Right kidney (tissue), 1 donor: Measurements from ENCODE around the gene COX19.
"Not testable (repeated sequence)": the region's sequence is repeated elsewhere in the genome, so short reads cannot be mapped to it uniquely, and the experiment has no call there.

Experiments used
- DNase-seq: peaks from one replicate; pipeline ENCODE4 v3.0.0-alpha.2; 2016

Gene COX19

DNA sequence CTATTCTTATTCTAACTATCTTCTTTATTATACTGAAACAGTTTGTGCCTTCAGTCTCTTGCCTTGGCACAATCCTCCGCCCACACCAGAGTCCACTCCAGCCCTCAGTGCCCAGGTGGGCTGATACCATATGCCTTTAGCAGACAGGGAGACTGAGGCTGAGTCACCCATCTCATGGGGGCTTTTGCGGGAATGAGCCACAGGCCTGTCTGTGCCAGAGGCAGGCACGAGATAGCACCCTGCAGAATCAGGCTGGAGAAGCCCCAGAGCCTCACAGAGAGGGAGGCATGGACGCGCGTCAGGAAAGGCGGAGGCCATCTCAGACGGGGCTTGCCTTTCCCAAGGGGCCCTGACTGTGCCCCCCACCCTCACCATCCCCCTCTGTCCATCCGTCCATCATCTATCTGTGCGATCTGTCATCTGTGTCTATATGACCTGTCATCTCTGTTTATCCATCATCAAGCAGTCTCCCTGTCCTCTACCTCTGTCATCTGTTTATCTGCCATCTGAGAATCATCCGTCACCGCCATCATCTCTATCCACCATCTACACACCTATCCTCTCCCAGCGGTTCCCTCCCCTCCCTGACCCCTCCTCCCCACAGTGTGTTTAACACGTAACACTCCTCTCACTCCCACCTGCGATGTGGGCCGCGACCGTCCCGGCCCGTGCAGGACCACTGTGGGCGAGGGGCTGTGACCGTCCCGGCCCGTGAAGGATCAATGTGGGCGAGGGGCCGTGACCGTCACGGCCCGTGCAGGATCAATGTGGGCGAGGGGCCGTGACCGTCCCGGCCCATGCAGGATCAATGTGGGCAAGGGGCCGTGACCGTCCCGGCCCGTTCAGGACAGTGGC, 13.6 kb downstream of the COX19 start:
- DNase-seq = no peak

DNA sequence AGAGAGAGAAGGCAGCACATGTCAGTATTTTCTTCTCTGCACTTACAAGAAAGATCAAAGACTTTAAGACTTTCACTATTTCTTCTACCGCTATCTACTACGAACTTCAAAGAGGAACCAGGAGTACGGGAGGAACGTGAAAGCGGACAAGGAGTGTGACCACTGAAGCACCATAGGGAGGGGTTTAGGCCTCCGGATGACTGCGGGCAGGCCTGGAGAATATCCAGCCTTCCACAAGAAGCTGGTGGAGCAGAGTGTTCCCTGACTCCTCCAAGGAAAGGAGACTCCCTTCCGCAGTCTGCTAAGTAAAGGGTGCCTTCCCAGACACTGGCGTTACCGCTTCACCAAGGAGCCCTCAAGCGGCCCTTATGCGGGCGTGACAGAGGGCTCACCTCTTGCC, 14.4 kb downstream of the COX19 start:
- DNase-seq = not testable (repeated sequence)

DNA sequence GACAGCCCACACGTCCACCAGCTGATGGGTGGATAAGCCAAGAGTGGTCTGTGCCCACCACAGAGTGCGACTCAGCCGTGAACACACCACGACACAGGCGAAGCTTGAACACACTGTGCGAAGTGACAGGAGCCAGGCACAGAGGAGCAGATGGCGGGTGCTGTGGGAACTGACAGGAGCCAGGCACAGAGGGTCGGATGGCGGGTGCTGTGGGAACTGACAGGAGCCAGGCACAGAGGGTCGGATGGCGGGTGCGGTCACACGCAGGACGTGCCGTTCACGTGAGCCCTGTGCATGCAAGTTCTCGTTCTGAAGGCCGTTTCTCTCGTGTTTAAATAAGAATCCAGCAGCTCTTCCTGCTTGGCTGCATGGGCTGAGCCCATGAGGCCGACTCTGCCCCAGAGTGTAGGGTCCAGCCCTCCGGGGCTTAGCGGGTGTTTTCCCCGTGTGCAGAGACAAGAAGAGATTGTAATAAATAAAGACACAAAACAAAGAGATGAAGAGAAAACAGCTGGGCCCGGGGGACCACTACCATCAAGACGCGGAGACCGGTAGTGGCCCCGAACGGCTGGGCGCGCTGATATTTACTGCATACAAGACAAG, 15.0 kb downstream of the COX19 start:
- DNase-seq = no peak

DNA sequence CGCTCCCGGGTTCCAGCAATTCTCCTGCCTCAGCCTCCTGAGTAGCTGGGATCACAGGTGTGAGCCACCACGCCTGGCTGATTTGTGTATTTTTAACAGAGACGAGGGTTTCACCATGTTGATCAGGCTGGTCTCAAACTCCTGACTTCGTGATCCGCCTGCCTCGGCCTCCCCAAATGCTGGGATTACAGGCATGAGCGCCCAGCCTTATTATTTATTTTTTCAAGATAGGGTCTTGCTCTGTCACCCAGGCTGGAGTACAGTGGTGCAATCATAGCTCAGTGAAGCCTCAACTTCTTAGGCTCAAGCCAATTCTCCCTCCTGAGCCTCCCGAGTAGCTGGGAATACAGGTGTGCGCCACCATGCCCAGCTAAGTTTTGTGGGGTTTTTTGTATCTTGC, 15.6 kb downstream of the COX19 start:
- not testable (repeated sequence) for DNase-seq

DNA sequence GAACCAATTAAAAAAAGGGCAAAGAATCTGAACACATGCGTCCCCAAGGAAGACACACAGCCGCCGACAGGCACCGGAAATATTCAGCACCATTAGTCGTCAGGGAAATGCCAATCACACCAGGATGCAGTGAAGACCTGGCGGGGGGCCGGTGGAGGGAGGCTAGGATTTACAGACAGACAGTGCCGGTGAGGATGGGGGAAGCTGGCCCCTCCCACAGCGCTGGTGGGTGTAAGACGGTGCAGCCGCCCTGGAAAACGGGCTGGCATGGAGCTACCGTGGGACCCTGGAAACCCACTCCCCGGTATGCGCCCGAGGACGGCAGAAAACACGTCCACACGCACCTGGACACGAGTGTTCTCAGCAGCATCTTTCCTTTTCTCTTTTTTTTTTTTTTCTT, 16.1 kb downstream of the COX19 start:
- DNase-seq = no peak

DNA sequence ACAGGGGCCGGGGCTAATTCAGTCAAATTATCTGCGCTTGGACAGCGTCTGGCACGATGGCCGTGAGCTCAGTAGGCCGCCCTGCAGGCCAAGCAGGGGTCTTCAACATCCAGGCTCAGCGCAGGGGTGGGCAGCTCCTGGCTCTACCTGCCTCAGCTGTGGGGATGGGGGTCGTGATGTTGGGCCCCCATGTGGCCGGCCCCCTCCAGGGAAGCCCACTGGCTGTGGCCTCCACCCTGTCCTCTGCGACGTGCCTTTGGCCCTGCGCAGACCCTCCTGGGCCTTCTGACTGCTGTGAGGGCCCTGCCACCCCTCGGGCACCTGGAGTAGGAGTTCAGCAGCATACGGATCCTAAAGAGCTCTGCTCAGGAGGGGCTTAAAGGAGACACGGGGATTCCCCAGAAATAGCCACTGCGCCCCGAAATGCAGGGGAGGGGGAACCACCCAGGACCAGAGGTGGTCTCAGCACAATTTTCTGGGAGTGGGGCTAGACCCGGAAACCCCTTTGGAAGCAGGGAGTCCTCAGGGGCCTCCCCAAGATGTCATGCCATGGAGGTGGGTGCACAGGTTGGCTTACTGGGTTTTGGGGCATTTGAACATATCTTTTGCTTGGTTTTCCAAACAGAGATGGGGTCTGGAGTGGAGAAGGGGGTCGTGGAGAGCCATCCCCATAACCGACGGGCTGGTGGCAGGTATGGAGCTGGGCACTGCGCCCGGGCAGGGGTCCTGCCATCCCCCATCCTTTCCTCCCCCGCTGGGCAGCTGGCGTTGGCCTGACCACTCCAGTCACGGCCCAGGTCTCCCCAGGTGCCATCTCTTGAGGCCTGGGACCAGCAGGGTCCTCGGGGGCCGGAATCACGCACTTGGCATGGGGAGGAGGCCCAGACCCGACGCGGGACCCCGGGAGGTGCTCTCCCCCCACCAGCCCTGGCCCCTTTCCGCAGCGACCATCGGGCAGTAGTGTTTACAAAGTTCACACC, 16.8 kb downstream of the COX19 start:
- DNase-seq = no peak

DNA sequence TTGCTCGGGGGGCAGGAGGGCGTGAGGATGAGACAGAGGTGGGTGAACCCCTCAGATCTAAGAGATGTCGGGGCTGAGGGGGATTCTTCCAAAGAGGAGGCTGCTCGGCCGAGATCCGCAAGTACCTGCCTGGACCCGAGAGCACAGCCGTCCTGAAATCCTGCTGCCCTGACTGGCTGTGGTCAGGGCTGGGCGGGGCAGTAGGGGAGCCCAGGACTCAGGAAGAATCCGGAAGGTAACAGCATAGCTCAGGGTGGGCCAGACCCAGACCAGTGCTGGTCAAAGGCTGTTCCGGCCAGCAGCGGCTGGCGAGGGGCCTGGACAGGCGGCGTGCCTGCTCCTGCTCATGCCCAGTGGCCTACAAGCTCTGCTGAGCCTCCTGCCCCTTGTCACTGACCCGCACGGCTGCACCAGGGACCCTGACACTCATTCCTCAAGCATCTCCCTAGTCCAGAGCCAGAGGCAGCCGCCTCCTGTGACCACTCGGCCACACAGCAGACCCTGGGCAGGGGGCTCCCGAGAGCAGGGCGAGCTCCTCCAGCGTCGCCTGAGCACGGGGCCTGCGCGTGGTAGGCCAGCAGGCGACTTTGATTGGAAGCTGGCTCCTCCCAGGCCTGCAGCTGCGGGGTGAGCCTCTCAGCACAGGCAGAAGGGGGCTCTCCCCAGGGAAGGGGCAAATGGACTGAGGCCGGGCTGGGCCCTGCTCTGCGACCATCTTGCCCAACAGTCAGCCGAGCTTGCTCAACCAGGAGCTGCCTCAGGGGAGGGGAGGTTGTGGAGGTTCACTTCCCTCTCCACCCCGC, 17.7 kb downstream of the COX19 start:
- DNase-seq = no peak

DNA sequence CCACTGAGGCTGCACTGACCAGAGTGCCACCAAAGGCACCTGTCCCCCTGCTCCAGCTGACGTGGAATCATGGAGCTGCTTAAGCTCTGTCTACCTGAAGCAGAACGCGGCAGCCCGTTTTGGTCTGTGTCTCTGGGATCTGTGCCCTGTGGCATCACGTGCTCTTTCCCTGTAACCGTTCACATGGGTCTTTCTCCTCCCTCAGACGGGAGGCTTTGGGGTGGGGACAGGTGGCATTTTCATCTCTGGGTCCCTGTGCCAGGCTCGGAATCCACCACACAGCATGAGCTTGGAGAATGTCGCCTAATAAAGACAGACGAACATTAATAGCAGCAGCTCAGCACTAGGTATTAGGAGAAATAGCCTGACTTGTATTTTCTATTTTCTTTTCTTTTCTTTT, 19.3 kb downstream of the COX19 start:
- no peak for DNase-seq

DNA sequence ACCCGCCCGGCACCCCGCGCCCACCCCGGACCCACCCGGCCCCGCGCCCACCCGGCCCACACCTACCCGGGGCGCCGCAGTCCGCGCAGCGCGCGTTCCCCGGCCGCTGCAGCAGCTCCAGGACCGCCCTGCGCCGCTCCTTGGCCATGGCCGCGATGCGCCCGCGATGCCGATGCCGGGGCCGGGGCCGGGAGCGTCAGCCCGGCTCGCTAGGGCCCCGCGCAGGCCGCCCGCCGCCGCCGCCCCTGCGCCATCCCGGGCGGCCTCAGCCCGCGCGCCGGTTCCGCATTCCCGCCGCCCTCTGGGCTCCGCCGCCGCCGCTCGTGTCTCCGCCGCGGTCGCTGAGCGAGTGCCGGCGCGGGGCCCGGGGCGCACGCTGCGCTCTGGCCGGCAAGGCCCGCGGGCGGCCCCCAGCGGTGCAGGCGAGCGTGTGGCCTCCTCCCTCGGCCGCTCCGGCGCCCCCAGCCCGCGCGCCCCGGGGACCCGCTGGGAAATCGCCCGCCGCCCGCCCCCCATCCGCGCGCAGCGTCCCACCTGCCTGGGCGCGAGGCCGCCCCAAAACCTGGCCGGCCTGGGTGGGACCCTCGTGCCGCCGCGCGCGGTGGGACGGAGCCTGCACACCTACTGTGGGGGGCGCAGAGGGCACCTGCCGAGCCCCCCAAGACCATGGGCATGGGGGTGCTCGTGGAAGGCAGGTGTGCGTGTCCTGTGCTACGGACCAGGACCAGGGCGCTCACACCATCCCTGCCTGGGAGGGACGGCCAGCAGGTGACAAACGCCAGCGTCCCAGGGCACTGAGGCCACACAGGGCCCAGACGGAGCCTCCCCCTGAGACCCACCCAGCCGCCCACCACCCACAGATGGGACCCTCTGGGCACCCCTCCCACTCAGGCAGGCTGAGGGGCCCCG, 20.8 kb downstream of the COX19 start, which contains the start of gene ADAP1:
Gene ADAP1, minus strand, starts transcription at position 351 of the 909 bp plus-strand sequence. Its CDS starts 203 bp downstream, at position 148.
- DNase-seq = no peak

DNA sequence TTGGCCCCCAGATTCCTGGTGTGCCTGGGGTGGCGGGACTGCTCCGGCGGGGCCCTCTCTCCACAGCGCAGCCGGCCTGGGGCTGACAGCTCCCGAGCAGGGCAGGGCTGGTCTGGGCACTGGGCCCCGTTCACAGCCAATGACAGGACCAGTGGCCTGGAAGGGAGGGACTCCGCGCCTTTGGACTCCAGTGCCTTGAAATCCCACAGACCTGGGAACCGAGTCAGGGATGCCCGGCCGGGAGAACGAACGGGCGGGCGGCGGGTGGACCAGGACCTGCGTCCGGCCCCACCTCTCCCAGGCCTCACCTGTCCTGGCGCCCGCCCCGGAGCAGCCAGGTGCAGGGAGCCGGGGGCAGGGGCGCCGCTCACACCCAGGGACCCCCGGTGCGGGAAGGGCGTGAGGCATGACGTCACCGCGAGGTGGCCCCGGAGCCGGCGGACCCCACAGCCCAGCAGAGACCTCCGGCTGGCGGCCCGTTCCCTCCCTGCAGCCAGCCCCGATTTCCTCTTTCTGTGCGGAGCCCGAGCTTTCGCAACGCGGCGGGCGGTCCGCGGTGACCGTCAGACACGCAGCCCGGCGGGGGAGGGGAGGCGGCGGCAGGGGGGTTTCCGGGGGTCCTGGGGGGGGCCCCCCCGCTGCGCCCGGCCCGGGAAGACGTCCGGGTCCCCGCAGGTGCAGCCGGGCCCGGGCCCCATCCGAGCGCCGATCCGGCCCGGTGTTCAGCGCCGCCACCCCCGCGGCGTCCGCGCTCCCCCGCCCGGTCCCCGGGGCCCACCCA, 21.6 kb downstream of the COX19 start:
- peak; percentile 73 for DNase-seq

DNA sequence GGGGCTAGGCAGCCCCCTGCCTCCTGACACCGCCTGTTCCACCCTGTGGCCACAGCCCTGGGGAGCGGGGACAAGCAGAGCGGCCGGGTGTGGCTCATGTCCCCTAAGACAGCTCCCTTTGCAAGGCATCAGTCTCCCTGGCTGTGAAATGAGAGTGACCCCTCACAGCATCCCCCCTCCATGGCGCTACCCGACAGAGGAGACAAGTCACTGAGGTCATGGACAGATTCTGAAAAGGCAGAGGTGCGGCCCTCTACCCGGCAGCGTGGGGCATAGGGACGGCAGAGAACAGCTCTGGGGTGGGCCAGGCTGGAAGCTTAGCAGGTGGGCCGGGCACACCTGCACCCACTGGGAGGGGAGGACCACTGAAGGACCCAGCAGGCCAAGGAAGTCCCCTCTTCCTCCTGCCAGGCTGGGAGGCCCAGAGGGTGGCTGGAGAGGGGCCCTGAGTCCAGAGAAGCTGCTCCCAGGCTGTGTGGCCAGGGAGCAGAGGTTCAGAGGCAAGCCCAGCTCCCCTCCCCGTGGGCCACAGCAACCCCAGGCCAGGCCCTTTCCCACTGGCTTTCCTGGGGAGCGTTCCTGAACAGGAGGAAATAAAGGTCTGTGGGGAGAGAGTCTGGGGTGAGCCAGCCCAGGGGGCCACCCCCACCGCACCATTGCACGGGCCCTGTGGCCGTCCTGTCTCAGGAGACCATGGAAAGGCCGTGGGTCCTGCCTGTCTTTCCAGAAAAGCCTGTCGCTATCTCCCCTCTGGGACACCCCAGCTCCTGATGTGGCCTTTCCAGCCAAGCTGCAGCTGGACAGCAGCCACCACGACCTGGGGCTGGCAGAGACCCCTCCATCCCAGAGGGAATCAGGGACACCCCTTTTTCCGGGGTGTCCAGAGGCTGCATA, 22.6 kb downstream of the COX19 start:
- DNase-seq = no peak

DNA sequence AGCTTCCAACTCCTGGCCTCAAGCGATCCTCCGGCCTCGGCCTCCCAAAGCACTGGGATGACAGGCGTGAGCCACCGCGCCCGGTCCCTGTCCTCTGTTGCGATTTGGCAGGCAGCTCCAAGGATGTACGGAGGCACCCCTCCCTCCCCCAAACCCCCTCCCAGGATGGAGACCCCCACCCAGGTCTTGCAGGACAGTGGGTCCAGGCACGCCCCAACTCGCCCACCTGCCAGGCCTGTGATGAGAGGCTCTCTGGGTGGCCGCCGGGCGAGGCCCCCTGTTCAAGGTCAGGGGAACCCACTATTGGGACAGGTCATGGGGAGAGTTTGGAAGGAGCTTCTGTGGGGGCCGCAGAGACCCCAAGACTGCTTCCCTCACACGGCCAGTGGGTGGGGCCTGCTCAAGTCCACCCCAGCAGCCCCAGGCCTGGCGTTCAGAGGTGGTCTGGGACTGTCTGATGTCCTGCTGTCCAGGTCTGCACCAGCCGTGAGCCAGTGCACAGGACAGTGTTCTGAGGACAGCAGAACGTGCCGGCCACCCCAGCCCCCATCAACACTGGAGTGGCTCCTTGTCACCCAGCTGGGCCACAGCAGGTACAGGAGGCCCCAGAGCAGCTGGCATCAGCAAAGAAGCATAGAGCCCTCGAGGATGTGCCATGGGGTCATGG, 23.3 kb downstream of the COX19 start:
- DNase-seq = no peak

DNA sequence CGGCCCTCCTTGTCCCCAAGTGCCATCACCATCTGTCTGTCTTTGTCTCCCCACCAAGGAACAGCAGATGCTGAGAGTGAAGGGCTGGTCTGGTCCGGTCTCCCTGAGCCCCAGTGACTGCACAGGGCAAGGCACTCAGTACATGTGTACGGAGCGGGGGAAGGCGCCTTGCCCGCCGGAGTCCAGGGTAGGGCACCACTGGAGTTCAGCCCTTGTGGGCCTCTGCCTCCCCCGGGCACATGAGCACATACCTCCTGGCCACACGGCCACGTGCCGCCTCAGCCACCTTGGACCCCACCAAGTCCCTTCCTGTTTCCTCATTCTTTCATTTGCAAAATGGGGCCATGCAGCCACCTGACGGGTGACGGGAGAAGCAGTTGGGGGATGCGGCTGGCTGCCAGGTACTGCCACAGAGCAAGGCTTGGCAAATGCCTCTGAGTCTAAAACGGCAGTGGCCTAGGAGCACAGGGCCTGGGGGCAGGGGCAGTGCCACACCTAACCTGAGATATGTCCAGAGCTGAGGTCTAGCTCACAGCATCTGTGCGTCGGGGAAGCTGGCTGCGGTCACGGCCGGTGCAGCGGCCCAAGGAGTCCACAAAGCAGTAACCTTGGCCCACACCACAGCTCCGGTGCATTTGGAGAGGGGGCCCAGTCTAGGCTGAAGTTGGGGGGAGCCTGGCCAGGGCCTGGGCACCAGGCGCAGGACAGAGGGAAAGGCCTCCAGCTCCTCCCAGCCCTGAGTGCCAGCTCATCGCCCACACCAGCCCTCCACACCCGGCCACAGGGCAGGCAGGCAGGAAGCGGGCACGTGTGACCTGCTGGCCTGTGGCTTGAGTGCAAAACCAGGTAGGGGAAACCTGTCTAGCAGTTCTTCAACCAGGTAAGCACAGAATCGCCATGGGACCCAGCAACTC, 26.1 kb downstream of the COX19 start:
- DNase-seq = no peak

DNA sequence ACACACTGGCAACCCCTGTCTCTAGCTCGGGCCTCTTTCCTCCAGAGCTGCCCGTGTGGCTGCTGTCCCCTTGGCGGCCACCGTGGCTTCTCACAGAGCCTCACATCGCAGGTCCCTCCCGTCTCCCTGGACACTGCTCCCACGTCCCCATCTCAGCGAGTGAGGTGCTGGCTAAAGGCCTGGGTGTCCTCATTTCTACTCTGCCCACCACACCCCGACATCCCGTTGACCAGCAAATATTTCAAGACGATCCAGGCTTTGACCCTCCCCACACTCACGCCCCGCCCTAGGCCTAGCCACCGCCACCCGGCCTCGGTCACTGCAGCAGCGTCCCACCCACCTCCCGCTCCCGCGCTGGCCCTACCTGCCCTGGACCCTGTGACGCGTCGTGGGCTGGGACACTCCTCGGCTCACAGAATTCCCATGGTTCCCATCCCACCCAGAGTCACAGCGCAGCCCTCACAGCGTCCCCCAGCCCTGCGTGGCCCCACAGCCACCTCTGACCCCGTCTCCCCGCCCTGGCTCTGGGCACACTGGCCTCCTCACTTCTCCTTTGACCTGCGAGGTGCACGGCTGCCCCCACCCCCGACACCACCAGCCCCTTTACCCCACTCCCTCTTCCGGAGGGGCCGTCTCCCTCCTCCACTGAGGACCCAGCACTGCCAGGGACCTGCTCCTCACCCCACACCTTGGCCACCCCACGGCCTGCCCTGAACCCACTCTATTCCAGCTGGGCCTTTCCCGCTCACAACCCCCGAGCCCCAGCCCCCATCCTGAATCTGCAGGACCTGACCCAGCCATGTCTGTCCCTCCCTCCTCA, 27.7 kb downstream of the COX19 start:
- no peak for DNase-seq

DNA sequence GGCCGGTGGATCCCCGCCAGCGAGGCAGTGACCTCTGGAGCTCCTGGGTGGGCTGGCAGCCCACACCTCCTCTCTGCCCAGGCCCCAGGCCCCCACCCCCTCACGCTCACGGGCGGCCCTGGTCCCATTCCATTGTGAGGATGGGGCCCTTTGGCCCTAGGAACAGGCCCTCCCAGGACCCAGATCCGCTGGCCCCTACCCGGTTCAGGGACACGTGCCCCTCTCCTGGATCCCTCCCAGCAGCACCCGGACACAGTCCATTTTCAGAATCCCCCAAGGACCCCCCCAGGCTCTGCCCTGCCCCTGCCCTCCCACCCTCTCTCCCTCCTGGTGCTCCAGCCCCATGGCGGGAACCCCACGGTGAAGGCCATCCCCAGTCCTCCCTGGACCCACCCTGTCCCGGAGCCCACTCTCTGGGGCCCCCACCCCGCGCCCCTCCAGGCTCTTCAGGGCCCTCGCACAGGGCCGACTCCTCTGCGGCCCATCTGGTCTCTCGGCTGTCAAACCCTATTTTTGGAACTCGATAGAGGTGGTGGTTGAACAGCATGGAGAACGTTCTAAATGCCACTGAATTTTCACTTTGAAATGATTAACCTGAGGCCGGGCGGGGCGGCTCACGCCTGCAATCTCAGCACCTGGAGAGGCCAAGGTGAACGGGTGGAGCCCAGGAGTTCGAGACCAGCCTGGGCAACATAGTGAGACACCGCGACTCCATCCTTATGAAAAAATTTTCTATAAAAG, 28.9 kb downstream of the COX19 start:
- DNase-seq = no peak
